Measurements from ENCODE around the gene PIEZO1. TPM values are rescaled to one million over a fixed set of nuclear protein-coding genes. Genes with fewer than 3 reads are reported as not detected.
"Not testable (repeated sequence)": the region's sequence is repeated elsewhere in the genome, so short reads cannot be mapped to it uniquely, and the experiment has no call there.

The PIEZO1 gene
- total RNA-seq, 1 experiment from 2014 or later: 375 TPM

- DNase-seq (ENCODE audit: low spot score): no peak
Observed at GRCh38 chr16:88782454-88783390, 2.3 kb downstream of the PIEZO1 start.

- DNase-seq (ENCODE audit: low spot score): no peak
Observed at GRCh38 chr16:88781140-88782077, 3.6 kb downstream of the PIEZO1 start.

GRCh38 chr16:88780142-88781062 is 4.6 kb downstream of the PIEZO1 start:
- DNase-seq (ENCODE audit: low spot score): no peak

- no peak for DNase-seq (ENCODE audit: low spot score)
Observed at GRCh38 chr16:88779406-88780141, 5.4 kb downstream of the PIEZO1 start.

- no peak for DNase-seq (ENCODE audit: low spot score)
Observed at GRCh38 chr16:88778541-88779065, 6.4 kb downstream of the PIEZO1 start.

- DNase-seq (ENCODE audit: low spot score): no peak
Observed at GRCh38 chr16:88778271-88778525, 6.8 kb downstream of the PIEZO1 start.

- no peak for DNase-seq (ENCODE audit: low spot score)
Observed at GRCh38 chr16:88777471-88778270, 7.3 kb downstream of the PIEZO1 start.

GRCh38 chr16:88775825-88776224 is 9.2 kb downstream of the PIEZO1 start:
- no peak for DNase-seq (ENCODE audit: low spot score)

- no peak for DNase-seq (ENCODE audit: low spot score)
Observed at GRCh38 chr16:88774544-88775393, 10.3 kb downstream of the PIEZO1 start.

- peak; percentile 72 for DNase-seq (ENCODE audit: low spot score)
Observed at GRCh38 chr16:88773812-88774291, 11.2 kb downstream of the PIEZO1 start.

- no peak for DNase-seq (ENCODE audit: low spot score)
Observed at GRCh38 chr16:88772871-88773811, 11.9 kb downstream of the PIEZO1 start.

- not testable (repeated sequence) for DNase-seq (ENCODE audit: low spot score)
Observed at GRCh38 chr16:88771781-88772180, 13.2 kb downstream of the PIEZO1 start.

GRCh38 chr16:88771294-88771772 is 13.7 kb downstream of the PIEZO1 start:
- DNase-seq (ENCODE audit: low spot score): no peak

GRCh38 chr16:88770461-88771293 is 14.3 kb downstream of the PIEZO1 start:
- DNase-seq (ENCODE audit: low spot score): peak; percentile 91

- peak; percentile 86 for DNase-seq (ENCODE audit: low spot score)
Observed at GRCh38 chr16:88769617-88770460, 15.2 kb downstream of the PIEZO1 start.
